NCI-H1105 treated with DMSO at 0.1 percent for 48 hours (cell line): ENCODE data around the gene OAS1.

ENCODE experiments used
- DNase-seq: peaks from one replicate; lab custom pipeline; 2025; lab: John Stamatoyannopoulos, UW

Gene OAS1

DNA sequence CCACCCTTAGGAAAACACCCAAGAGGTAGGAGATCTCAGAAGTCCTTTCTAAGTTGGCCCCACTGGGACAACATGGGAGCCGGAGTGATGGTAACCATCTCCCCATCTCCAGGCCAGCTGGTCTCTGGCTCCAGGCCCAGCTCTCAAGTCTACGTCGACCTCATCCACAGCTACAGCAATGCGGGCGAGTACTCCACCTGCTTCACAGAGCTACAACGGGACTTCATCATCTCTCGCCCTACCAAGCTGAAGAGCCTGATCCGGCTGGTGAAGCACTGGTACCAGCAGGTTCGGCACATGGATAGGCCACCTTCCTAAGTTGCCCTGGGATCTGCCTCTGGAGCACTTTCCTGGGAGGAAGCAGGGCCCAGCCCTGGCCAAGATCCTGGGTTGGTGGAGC lies 60.5 kb downstream of the OAS1 start:
- DNase-seq, result no peak

- DNase-seq, result no peak
Measured at GRCh38 chr12:112967858-112968257, 61.1 kb downstream of the OAS1 start.
